NB4 (cell line): ENCODE results near the gene ACOX3.

Experiments
- CTCF ChIP-seq: IDR thresholded peaks from one replicate; pipeline ENCODE4 v1.5.1; 2012; ENCODE audit warnings: low read depth, low read length
- POLR2A ChIP-seq: IDR thresholded peaks from 2 replicates; pipeline ENCODE4 v1.6.1; 2011; ENCODE audit warnings: mild to moderate bottlenecking; ENCODE audit not compliant: insufficient read length; ENCODE audit errors: extremely low read depth

GRCh38 chr4:8378101-8378724 is 62.3 kb downstream of the ACOX3 start:
- TF ChIP-seq POLR2A (no peak), CTCF (no peak)
